ENCODE results near the gene WDR5. TPM values are rescaled to one million over a fixed set of nuclear protein-coding genes. Genes with fewer than 3 reads are reported as not detected.

The WDR5 gene
- total and polyA plus RNA-seq, 2 of the 13 experiments (the other 11 are each of a cell fraction or from before 2014, with no cell fraction given), result 34.3 TPM

- TF ChIP-seq CBX1 (IDR thresholded peaks at IDR 0.05; ENCODE audit: low read depth), result no peak
- no peak for TF ChIP-seq CBX5 (CRISPR knock-in tag; IDR thresholded peaks at IDR 0.05; ENCODE audit: borderline replicate concordance)
- no peak for TF ChIP-seq ZSCAN21 (CRISPR knock-in tag; IDR thresholded peaks at IDR 0.05; ENCODE audit: borderline replicate concordance)
- no peak for TF ChIP-seq SMAD1 (CRISPR knock-in tag; IDR thresholded peaks at IDR 0.05; ENCODE audit: borderline replicate concordance, low read depth)
- TF ChIP-seq ZBTB8A (CRISPR knock-in tag; IDR thresholded peaks at IDR 0.05; ENCODE audit: borderline replicate concordance, low read depth), result no peak
- TF ChIP-seq DBP (CRISPR knock-in tag; IDR thresholded peaks at IDR 0.05; ENCODE audit: not compliant biosample characterization), result no peak
- TF ChIP-seq ZNF383 (CRISPR knock-in tag; IDR thresholded peaks at IDR 0.05; ENCODE audit: borderline replicate concordance), result no peak
- no peak for TF ChIP-seq ZNF180 (CRISPR knock-in tag; IDR thresholded peaks at IDR 0.05; ENCODE audit: borderline replicate concordance, low read depth)
- no peak for TF ChIP-seq TGIF2 (CRISPR knock-in tag; IDR thresholded peaks at IDR 0.05)
- no peak for TF ChIP-seq DNMT1 (CRISPR knock-in tag; IDR thresholded peaks at IDR 0.05)
- no peak for TF ChIP-seq KLF11 (CRISPR knock-in tag; IDR thresholded peaks at IDR 0.05)
- TF ChIP-seq PHF5A (CRISPR knock-in tag; IDR thresholded peaks at IDR 0.05; ENCODE audit: low read depth, unreplicated experiment), result no peak
- no peak for TF ChIP-seq ATRX (CRISPR knock-in tag; IDR thresholded peaks at IDR 0.05; ENCODE audit: borderline replicate concordance)
- no peak for TF ChIP-seq PRPF4 (IDR thresholded peaks at IDR 0.05; ENCODE audit: low read depth, low read length, poor library complexity, severe bottlenecking)
- no peak for TF ChIP-seq HNRNPL (IDR thresholded peaks at IDR 0.05; ENCODE audit: low read depth, low read length)
- TF ChIP-seq NFYC (CRISPR knock-in tag; IDR thresholded peaks at IDR 0.05), result no peak
- TF ChIP-seq SRY (CRISPR knock-in tag; IDR thresholded peaks at IDR 0.05), result no peak
- no peak for TF ChIP-seq ZNF547 (CRISPR knock-in tag; IDR thresholded peaks at IDR 0.05)
- TF ChIP-seq ZFX (CRISPR knock-in tag; IDR thresholded peaks at IDR 0.05; ENCODE audit: low read depth), result peak; percentile 62; the same call in 1 of the 2 replicates
- TF ChIP-seq ZNF274 (CRISPR knock-in tag; IDR thresholded peaks at IDR 0.05), result no peak; the same call in 1 of the 2 replicates
- no peak for TF ChIP-seq THAP7 (CRISPR knock-in tag; IDR thresholded peaks at IDR 0.05)
- no peak for TF ChIP-seq ZNF207 (IDR thresholded peaks at IDR 0.05; ENCODE audit: borderline replicate concordance)
- no peak for TF ChIP-seq ELF4 (CRISPR knock-in tag; IDR thresholded peaks at IDR 0.05; ENCODE audit: borderline replicate concordance)
- peak; percentile 32; the same call in 1 of the 2 replicates for TF ChIP-seq ZBTB7B (CRISPR knock-in tag; IDR thresholded peaks at IDR 0.05)
- TF ChIP-seq ZC3H13 (CRISPR knock-in tag; IDR thresholded peaks at IDR 0.05), result no peak
- no peak for TF ChIP-seq TBL1XR1 (IDR thresholded peaks at IDR 0.05; ENCODE audit: borderline replicate concordance, low read length, partially characterized antibody)
- no peak for TF ChIP-seq ZBTB39 (CRISPR knock-in tag; IDR thresholded peaks at IDR 0.05)
- no peak for TF ChIP-seq HMG20A (CRISPR knock-in tag; IDR thresholded peaks at IDR 0.05; ENCODE audit: borderline replicate concordance)
Observed at GRCh38 chr9:134169724-134170401, 34.0 kb downstream of the WDR5 start (continued).
